ENCODE measurements around the gene ARPC2.

The ARPC2 gene

DNA sequence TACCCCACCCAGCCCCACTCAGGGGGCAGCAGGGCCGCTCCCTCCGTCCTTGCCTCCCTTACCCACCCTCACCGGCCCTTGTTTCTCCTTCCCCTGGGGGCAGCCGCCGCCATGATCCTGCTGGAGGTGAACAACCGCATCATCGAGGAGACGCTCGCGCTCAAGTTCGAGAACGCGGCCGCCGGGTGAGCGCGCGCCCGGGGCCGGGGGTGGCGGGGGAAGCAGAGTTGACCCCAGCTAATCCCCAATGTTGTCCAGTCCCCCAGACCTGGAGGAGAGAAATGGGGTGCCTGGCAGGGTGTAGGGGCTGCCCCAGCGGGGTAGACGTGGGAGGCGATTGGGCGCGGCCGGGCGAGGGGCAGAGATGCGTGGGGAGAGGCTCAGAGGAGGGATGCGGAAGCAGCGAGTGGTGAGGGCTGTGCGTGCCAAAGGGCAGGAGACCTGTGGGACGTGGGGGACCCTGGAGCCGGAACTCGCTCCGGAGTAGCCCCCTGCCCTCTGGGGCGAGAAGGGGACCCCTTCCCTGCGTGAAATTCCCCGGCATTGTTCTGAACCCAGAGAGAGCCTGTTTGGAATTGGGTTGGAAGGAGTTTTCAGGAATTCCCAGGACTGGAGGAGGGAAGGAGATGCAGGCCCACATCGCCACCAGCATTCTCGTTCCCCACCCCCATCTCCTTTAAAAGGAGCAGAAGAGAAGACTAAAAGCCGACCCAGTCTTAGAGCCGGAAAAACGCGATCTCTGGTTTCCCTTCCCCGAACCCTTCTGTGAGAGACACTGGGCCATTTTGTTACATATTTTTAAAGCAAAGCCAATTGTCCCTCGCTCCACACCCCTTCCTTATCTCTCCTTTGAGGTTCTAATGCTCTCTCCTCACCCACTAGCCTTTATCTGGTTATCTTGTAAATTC, 625 bp downstream of the ARPC2 start:
- DNase-seq, result peak; percentile 68

DNA sequence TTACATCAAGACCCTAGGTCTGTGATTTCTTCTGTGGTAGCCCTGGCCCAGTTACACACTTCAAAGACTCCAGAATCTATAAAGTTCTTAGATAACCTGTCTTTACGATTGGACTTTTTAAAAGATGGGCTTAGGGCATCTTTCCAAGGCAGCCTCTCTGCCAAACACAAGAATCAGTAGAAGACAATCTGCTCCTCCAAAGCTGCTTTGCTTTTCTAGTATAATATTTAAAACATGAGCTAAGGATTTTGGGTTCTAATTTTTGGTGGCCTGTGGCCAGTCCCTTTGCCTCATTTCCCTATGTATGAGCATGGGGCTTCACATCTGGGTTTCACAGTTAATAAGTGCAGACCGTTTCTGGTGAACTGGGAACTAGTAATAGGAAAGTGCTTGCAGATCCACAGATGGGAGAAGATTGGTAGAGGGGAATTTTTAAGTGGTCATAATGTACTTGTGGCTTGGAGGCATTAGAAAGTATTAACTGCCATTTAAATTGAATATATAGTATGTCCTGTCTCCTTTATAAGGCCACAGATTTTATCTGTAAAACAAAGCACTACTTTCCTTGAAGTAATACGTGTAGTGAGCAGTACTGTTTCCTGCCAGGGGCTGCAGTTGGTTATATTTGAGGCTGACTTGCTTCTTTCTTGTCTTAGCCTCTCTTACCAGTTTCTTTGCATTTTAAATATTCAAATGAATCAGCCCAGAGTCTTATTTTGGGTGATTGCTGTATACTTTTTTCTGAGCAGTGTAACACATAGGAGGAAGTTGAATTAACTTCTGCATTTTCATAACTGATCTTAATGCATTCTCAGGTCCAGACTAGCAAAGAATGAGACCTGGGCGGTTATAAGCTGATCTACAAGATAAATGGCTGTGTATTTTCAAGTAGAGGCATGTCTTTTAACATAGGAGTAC, 1.5 kb downstream of the ARPC2 start:
- DNase-seq, result no peak

DNA sequence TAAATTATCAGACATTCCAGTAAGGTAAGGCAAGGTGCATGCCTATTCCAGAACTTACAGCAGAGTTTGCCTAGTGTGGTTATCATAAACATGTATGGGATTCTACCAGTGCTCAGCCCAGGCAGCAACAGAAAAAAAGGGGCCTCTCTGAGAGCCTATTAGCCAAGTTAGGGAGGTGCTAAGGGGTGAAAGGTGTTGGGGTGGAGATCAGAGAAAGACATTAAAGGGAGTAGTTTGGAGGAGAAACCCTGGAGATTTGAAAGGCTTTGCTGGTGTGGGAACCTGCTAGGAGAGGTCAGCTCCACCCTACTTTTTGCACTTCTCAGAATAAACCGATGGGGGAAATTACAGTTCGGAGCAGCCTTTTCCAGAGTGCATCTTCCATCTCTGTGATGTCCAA, 2.9 kb downstream of the ARPC2 start:
- no peak for DNase-seq

DNA sequence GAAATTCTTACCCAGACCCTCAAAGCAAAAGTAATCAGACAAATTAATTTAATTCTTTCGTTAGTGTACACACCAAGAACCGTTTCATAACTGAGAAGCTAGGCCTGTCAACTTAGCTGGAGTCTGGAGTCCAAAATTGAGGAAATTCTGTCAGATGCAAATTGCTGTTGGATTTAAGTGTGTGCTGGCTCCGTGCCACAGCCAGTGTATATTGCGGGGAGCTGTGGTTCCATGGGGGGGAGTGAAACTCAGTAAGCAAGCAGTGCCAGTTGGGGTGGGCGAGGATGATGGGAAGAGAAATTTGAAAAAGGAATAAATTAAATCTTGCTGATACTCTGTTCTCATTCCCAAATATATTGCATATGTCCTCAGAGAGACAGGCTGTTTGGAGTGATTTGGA, 4.0 kb downstream of the ARPC2 start:
- DNase-seq, result no peak

DNA sequence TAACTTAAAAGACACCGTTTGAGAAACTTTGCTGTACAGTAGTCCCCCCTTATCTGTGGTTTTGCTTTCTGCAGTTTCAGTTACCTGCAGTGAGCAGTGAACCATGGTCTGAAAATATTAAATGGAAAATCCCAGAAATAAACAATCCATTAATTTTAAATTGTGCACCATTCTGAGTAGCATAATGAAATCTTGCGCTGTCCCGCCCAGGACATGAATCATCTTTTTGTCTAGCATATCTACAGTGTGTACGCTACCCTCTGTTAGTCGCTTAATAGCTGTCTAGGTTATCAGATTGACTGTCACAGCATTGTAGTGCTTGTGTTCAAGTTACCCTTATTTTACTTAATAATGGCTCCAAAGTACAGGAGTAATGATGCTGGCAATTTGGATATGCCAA, 6.1 kb downstream of the ARPC2 start:
- no peak for DNase-seq

DNA sequence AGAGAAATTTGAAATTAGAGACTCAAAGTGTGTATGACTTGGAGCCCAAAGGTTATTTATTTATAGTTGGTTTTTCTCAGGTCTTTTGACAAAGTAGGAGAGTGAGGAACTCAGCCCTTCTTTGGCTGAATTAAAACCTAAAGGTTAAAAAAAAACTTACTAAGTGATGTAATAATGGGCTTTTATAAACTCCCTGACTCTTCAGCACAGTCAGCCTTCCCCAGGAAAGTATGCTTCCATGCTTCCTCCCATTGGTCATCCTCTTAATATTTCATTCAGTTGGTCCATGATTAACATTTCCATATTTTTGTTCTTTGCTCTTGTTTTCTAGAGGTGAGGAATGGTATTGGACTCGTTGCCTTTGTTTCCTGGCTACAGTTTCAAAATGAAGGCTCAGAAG, 7.2 kb downstream of the ARPC2 start:
- no peak for DNase-seq

DNA sequence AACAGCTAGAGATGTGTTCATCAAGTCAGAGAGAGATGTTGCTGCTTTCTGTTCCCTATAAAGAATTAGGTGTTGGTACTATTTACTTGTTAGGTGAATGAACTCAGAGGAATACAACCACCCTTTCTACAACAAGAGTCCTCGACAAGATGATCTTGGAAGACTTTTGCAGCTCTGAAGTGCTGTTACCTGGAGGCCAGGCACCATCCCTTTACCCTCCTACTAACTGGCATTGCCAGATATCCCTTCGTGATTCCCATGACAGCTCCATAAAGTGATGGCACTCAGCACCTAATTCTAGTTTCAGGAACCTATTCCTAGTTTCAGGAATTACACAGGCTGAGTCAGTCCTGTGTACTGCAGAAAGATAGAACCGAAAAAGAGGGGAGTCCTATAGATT, 9.9 kb downstream of the ARPC2 start:
- DNase-seq, result no peak

DNA sequence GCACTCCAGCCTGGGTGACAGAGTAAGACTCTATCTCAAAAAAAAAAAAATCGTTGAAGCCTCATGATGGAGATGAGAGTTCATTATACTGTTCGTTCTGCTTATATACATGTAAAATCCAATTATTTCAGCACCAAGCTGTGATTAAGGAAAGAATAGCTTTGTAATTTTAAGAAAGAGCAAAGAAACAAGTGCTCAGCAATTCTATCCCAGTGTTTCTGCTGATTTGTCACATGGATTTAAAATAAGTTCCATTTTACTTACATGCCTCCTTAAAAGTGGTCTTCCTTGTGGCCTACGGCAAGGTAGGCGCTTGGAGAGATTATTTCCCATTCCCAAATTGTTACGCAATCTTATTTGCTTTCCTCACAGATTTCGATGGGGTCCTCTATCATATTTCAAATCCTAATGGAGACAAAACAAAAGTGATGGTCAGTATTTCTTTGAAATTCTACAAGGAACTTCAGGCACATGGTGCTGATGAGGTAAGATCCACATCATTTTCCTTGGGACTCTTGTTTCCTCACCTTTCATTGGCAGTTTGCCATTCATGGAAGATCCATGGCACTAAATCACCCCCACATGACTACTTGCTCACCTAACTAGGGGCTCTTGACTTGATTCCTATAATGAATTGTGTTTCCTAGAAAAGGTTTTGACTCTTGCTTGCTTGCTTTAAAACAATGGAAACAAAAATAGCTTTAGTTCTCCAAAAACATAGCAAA, 11.5 kb downstream of the ARPC2 start:
- DNase-seq, result no peak

DNA sequence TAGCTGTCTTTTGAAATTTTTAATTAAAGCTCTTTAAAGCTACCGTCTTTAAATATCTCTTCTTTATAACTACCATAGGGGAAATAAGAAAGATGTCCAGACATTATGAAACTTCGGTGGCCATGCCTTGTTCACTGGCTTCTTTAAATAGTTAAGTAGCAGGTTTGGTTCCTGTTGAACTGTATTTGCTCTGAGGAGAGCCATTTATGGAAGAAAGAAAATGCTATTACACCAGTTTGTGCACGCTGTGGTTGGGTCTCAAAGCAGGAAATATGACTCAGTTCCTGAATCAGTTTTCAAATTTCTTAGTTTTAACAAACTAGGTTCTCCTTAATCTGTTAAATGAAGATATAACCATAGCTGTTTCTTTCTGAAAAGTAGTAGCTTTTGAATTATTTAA, 12.2 kb downstream of the ARPC2 start:
- peak; percentile 21 for DNase-seq

DNA sequence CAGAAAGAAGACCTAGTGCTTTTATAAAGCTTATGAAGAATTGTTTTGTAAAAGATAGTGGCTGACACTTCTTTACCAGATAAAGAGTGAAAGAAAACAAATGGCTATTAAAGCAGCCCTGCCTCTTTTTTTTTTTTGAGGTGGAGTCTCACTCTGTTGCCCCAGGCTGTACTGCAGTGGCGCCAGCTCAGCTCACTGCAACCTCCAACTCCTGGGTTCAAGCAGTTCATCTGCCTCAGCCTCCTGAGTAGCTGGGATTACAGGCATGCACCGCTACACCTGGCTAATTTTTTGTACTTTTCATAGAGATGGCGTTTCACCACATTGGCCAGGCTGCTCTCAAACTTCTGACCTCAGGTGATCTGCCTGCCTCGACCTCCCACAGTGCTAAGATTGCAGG, 12.9 kb downstream of the ARPC2 start:
- DNase-seq, result no peak

DNA sequence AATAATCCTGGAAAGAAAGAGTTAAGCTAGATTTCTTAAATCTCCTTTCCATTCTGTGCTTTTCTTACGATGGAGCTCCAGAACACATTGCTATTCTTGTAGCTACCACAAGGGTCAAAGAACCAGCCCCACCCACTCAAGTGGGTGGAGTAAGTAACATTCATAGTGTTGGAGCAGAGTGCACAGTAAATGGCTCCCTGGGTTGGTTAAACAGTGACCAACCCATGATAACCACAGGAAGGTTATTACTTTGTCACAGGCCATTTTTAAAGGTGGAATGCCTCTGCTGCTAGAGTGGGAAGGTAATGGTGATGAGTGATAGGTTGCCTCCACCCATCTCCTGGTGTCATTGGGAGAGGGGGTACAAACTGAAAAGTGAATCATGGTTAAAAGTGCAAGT, 13.9 kb downstream of the ARPC2 start:
- DNase-seq, result no peak

DNA sequence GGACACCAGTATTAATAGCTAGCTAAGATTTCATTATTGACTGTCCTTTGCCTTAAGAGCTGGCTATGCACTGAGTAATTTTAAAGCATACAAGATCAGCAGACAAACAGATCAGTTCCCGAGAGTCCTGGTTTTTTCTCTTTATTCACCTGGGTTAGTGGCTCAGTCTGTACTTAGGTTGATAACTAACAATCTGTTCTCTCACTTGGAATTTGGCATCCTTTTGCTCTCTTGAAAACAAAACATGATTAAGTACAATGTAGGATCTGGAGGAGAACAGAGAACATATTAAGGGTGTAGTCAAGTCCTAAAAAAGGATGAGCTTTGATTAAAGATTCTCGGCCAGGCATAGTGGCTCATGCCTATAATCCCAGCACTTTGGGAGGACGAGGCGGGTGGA, 16.6 kb downstream of the ARPC2 start:
- no peak for DNase-seq

DNA sequence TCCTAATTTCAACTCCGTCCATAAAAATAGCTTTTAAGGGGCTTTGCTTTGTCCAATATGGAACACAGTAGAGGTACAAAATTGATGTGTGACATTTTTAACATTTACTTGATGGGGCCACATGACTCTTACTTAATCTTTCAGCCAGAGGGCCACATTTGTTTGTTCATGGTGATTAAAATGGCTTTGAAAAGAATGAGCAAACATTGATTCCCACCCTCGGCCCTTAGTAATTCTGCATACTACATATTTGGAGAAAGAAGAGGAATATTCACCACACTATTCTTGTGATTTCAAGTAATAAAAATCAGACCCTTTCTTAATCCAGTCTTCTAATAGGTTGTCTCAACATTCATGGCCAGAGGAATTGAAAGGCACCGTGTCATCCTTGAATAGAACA, 17.5 kb downstream of the ARPC2 start:
- no peak for DNase-seq

DNA sequence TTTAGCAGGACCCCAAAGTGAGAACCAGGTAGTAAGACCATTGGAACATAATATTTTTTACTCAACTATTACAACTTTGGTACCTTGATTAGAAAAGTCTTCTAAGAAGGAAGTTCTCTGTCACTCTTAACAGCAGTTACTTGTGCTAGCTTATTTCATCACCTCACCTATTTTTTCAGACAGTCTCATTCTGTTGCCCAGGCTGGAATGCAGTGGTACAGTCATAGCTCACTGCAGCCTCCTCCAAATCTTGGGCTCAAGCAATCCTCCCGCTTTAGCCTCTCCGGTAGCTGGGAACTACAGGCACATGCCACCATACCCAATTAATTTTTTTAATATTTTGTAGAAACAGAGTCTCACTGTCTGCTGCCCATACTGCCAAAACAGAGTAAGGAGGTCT, 18.0 kb downstream of the ARPC2 start:
- DNase-seq, result no peak

DNA sequence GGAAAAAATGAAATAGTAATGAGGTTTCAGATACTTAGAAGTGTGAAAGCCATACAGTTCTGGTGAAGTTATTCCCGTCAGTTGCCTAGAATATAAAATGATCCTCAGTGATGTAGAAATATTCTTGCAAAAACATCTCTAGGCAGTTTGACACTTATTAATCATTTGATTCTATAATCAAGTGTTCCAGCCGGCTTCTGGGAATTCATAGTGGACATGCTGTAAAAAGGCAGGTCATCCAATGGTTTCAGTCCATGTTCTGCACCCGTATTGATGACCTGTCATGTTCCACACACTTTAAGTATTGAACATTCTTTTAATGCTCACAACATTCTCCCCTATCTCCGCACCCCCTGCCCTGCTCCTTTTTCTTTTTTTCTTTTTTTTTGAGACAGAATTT, 19.8 kb downstream of the ARPC2 start:
- DNase-seq, result no peak

DNA sequence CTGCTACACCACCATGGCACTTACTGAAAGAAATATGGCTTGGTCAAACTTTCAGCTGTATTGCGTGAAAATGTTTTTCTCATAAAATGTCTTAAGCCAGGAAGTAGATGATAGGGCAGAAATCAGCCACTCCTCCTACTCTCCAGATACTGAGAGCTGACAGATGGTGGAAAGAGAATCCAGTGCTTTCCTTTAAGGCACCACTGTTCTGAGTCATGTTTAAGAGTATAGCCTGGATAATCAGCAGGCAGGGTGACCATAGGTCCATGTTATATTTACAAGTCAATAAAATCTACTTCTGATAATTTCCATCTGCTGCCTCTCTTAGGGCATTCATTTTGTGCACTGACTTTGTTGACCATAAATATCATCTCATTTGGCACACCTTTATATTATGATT, 21.9 kb downstream of the ARPC2 start:
- DNase-seq, result no peak

DNA sequence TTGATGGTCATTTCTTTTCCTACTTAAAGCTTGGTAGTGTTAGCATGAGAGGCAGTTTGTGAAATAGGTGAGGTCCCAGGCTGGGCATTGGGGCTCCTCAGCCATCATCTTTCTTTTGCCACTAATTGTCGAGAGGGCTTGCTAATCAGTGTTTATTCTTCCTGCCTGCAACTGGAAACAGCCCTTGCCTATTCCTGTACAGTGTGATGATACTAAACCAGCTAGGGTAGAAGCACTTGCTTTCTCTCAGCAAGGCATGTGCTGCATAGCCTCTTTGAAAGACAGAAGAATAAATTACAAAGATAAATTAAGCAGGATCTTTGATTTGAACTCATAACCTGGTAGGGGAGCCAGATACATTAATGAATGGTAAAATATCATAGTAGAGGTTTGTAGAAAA, 27.2 kb downstream of the ARPC2 start:
- no peak for DNase-seq

DNA sequence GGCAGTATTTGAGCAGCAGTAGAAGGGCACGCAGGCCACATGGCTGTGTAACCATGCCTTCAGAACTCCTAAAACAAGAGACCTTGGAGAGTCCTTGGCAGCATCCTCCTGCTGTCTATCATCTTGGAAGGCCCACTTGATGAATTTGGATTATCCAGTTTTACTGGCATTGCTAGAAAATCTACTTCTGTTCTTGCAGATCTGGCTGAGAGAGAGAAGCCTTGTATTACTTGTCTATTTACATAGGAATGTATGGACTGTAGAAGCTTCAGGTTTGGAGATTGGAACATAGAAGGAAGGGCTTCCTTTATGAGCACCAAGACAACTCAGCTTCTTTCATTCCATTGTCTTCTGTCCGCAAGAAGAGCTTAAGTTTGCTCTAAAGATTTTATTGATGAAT, 27.7 kb downstream of the ARPC2 start:
- DNase-seq, result no peak

DNA sequence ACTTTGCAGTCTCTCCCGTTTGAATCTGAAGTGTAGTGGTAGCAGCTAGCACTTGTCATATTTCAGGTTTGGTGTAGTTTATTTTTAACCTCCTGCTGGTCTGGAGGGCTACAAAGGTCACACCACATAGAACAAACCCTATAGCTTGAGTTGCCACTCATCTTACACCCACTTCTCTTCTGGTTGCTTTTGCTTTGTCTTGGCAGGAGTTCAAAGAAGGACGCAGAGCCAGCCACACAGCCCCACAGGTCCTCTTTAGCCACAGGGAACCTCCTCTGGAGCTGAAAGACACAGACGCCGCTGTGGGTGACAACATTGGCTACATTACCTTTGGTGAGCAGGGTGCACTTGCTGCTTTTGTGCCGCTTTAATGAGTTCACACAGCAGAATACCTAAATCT, 28.2 kb downstream of the ARPC2 start:
- DNase-seq, result no peak

DNA sequence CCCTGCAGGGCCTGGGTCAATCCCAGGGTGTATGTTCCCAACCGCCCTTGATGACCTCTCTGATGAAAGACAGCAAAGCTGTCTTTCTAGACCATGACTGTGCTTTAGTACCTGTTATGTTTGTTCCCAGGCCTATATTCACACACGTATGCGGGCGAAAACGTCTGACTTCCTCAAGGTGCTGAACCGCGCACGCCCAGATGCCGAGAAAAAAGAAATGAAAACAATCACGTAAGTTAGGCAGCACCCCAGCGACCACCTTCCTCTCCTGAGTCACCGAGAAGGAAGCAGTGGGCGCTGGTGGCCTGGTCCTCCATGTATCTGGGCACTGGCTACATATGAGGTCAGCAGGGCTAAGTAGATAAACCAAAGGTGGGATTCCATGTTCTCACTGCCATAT, 32.7 kb downstream of the ARPC2 start:
- no peak for DNase-seq

DNA sequence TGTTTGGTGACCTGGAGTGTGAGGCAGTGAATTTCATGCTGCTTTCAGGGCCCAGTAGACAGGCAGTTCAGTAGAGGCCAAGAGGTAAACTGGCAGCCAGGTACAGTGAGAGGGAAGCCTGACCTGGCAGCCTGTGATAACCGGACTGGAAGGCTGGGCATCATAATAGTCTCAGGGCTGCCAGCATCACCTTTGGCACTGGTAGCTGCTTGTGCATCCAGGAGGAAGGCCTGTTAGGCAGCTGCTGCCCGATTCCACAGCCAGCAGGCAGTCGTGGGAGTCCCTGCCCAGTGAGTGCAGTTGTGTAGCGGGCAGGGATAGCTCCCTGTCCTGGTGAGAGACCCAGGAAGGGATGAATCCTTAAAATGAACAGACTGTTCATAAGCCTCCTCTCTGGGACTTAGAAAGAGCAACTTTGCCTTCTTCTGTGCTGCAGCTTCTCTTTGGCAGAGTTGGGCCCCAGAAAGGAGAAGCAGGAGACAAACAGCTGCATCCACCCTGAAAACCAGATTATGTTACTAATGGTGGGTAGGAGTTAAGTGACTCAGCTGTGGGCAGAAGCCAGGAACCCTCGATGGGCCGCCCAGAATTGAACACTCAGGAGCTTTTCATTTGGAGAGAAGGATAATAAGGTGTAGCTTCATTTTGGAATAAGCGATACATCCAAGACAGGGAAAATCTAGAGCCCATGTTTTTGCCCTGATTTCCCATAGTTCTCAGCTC, 35.7 kb downstream of the ARPC2 start:
- no peak for DNase-seq

DNA sequence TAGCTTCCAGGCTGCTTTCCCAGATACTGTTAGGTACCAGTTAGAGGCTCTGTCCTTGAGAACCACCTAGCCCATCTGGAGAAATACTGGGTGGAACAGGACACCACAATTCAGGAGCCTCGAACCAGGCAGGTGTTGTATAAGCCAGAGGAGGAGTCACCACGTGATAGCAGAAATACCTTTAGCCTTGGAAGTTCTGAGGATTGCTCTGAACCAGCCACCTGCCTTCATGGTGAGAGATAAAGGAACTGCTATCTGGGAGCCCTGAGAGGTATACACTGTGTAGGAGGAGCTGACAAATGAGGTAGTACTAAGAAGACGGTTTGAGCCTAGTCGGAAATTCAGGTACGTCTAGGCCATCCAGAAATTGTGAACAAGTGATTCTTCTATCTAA, 36.2 kb downstream of the ARPC2 start:
- no peak for DNase-seq

DNA sequence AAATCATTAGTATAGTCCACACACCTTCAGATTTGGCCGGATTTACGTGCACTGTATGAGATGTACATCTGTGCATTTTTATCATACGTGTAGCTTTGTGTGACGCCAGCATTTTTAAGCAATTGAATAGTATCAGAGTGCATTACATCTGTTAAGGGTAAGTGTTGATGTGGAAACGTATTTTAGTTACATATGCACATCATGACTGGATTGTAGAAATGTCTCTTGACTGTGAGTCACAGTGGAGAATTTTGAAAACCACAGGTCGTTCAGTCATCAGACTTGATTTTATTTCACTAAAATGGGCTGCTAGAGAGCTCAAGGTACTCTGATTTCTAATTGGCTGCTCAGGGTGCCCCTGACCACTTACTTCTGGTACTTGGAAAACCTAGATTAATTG, 38.5 kb downstream of the ARPC2 start:
- no peak for DNase-seq
